Hematopoietic multipotent progenitor cell treated with erythropoietin and hydrocortisone succinate and interleukin-3 and kit ligand, for 6 days (in vitro differentiated cells): ENCODE data around the gene DNAJC19.
A peak's percentile ranks its signal among the peaks of the same experiment; 100 is the strongest.
"Not testable (repeated sequence)": the region's sequence is repeated elsewhere in the genome, so short reads cannot be mapped to it uniquely, and the experiment has no call there.

Source experiments
- DNase-seq: peaks from one replicate; pipeline ENCODE4 v3.0.0-alpha.2; 2015

The DNAJC19 gene

DNA sequence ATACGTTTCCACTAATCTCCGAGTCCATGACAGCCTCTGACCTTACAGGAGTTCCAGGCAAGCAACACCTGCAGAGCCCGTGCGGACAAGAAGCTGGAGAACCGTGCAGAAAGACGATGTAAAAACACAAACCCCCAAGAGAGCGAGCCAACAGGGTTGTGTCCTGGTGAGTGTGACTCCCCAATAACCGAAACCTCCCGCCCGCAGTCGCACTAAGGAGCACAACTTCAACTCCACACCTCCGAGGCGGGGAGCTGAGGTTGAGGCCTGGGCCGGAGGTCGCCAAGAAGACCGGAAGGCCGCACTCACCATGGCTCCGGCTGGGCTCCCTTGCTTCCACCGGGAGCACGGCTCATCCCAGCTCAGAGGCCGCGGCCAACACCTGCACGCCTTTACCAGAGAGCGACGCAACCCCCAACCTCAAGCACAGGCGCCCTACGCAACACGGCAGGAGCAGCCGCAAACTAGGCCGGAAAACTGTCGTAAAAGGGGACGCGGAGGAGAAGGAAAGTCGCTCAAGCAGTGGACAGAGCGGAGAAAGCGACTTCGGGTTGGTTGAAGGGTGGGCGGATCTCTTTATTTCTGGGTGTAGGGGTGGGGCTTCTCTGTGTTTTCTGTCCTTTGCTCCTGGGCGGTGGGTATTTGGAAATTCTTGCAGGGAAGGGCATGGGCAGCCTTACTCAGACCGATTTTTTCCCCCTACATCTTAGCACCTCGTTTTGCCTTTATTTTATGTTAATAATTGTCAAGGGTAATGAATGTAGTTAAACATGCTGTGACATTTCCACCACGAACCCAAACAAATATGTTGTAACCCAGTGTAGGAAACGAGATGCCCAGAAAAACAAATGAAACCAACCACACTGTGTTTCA, at the start of gene DNAJC19:
Gene DNAJC19 (minus strand): TSS at position 446 of the 873 bp plus-strand sequence. CDS start 134 bp downstream, at position 312.
- DNase-seq, result peak; percentile 98

DNA sequence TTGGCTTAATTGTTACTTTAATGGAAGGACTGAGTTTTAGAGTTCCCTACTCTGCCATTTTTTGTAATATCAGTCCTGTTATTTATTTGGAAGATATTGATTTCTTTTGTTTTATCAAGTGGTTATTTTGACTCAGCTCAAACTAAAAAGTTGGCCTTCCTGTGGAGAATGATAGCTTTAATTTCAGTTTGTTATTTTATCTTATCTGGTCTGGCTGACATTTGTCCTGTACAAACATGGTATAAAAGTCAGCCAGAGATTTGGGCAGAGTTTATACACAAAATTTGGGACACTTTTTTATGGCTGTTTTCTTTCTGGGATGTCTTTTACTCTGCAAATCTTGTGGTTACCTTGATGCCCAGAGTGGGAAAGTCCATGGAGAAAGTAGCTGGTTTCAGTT, 41.4 kb upstream of the DNAJC19 start:
- no peak for DNase-seq

DNA sequence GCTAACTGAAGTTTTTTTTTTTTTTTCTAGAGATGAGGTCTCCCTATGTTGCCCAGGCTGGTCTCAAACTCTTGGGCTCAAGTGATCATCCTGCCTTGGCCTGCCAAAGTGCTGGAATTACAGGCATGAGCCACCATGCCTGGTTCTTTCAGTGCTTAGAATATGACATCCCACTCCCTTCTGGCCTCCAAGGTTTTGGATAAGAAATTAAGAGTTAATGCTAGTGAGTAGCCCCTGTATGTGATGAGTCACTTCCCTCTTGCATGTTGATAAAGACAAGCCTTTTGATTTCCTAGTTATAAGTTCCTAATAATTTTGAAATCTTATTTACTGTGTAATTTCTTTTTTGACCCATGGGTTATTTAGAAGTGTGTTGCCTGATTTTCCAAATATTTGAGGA, 35.7 kb upstream of the DNAJC19 start:
- no peak for DNase-seq

DNA sequence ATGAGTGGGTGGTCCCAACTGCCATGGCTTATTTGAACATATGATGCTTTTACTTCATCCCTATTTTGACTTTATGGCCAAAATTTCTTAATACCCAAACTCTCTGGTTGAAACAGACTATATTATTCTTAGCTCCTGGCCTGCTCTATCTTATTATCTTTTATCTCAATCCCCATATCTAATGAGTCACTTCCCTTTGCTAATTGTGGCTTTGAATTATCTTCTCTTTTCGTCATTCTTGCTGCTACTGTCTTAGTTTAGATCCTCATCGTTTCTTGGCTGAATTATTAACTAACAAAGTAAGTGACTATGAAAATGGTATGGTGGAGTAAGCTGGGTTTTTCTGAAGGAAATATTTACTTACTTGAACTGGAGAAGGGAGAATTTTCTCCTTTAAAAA, 28.2 kb upstream of the DNAJC19 start:
- DNase-seq, result peak; percentile 52

DNA sequence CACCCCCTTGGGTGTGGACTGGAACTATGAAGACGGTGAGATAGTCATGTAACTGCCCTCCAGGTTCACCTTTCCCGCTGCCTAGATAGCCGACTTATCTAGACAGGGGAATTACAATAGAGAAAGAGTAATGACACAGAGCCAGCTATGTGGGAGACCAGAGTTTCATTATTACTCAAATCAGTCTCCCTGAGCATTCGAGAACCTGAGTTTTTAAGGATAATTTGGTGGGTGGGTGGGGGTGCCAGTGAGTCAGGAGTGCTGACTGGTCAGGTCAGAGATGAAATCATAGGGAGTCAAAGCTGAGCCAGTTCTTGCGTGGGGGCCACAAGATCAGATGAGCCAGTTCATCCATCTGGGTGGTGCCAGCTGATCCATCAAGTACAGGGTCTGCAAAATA, 19.7 kb upstream of the DNAJC19 start:
- no peak for DNase-seq

DNA sequence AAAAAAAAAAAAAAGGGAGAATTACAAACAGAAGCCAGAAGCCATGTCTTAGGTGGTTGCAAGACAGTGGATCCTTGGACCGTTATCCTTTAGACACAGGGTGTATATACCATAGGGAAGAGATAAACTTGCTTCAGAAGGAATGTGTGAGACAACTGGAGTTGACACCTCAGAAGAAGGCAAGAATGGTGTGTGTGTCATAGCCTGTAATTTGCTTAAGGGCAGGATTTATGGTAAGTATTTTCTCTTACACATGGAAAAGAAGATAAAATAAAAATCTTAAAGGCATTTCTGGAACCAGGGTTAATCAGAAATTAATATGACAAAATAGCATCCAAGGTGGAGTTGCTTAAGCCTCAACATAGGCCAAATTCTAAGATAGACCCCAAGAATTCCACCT, 19.3 kb upstream of the DNAJC19 start:
- no peak for DNase-seq

DNA sequence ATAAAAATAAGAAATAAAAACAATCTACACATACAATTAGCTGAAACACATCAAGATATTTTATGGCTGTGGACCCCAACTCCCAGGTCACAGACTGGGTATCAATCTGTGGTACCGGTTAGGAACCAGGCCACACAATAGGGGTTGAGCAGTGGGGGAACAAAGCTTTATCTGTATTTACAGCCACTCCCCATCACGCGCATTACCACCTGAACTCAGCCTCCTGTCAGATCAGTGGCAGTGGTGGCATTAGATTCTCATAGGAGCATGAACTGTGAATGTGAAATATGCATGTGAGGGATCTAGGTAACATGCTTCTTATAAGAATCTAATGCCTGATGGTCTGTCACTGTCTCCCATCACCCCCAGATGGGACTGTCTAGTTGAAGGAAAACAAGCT, 17.7 kb upstream of the DNAJC19 start:
- no peak for DNase-seq

DNA sequence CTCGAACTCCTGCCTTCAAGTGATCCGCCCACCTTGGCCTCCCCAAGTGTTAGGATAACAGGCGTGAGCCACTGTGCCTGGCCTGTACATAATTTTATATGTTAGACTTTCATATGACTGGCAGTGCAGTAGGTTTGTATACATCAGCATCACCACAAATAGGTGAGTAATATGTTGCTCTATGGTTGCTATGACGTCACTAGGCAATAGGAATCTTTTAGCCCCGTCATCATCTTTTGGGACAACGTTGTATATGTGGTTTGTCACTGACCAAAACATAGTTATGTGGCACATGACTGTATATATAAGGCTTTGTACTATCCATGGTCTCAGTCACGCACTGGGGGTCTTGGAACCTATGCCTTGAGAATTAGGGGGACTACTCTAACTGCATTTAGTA, 17.0 kb upstream of the DNAJC19 start:
- no peak for DNase-seq

DNA sequence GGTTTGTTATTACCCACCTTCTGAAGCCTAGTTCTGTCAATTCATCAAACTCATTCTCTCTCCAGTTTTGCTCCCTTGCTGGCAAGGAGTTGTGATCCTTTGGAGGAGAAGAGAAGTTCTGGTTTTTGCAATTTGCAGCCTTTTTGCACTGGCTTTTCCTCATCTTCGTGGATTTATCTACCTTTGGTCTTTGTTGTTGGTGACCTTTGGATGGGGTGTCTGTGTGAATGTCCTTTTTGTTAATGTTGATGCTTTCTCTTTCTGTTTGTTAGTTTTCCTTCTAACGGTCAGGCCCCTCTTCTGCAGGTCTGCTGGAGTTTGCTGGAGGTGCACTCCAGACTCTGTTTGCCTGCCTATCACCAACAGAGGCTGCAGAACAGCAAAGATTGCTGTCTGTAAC, 13.9 kb upstream of the DNAJC19 start:
- not testable (repeated sequence) for DNase-seq

DNA sequence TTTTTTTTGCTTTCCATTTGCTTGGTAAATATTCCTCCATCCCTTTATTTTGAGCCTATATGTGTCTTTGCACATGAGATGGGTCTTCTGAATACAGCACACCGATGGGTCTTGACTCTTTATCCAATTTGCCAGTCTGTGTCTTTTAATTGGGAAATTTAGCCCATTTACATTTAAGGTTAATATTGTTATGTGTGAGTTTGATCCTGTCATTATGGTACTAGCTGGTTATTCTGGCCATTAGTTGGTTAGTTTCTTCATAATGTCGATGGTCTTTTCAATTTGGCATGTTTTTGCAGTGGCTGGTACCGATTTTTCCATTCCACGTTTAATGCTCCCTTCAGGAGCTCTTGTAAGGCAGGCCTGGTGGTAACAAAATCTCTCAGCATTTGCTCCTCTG, 12.8 kb upstream of the DNAJC19 start:
- DNase-seq, result not testable (repeated sequence)

DNA sequence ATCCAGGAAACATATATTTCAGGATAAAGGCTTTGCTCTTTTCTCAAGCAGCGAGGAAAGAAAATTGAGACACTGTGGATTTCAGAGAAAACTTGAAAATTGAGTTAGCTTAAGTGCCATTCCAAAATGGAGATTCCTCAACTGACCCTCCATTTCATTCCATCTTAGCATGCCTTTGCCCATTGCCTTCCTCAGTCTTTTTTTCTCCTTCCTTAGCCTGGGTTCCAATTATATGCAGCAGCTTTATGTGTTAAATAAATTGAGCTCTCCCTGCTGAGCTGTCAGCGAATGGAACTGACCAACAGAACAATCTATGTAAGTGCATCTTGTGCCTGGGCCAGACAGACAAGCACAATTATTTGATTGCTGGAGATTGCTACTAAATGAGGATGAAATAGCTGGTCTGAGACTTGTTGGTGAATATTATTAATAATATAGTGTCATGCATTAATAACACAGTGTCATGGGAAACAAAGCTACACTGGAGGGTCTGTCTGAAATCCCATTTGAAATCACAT, 6.9 kb upstream of the DNAJC19 start:
- DNase-seq, result no peak

DNA sequence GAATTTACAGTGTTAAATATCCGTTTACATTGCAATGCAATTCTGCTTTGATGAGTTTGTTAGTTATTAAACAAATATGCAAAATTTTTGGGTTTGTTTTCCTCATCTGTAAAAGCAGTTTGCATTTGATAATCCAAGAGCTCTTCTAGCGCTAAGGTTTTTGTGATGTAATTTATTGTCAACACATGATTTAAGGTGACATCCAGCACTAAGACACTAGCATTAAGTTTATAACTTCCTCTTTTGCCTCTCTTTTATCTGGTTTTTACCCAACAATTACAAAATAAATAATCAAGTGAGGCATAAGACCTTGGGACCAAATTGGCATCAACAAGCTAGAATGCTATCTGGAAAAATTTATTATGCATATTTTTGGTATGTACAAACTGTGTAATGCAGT, 969 bp upstream of the DNAJC19 start:
- peak; percentile 34 for DNase-seq

DNA sequence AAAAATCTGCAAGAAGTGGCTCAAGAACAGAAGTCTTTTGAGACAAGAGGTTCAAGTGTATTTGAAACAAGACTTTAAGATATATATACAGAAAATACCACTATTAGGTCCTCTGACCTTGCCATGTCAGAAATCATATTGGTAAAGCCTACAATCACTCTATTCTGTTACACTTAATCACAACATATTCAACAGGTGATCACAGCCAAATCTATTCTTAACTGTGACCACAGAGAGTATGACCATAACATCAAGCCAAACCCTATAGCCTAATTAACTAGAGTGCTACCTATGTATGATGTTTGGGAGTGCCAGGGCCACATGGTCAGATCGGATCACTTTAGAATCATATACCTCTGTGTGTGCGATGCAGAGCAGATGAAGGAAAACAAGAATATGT, 2.2 kb downstream of the DNAJC19 start:
- no peak for DNase-seq

DNA sequence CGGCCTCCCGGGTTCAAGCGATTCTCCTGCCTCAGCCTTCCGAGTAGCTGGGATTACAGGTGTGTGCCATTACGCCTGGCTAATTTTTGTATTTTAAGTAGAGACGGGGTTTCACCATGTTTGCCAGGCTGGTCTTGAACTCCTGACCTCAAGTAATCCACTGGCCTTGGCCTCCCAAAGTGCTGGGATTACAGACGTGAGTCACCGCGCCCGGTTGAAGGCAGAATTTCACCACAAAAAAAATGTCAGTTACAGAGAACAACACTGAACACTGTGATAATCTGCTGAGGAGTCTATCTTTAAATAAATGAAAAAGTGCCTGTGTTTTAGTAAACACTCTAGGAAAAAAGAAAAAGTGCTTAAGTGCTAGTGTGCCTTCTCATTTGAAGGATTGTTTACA, 3.2 kb downstream of the DNAJC19 start:
- DNase-seq, result not testable (repeated sequence)

DNA sequence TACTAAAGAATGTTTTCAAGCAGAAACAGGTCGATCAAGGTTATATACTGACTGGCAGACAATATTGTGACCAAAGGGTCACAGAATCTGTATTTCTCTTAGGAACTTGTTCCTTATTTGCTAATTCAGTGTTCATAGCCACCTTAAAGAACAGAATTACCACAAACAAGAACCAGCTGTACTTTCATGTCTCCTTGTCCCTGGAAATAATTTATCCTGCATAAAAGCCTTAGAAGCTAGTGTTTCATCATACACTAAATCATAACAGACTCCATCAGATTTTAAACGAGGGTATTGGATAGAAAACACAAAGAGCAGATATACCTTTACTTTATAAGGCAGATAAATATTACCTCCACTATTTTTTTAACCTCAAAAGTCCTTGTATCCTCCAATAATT, 6.4 kb downstream of the DNAJC19 start:
- no peak for DNase-seq

DNA sequence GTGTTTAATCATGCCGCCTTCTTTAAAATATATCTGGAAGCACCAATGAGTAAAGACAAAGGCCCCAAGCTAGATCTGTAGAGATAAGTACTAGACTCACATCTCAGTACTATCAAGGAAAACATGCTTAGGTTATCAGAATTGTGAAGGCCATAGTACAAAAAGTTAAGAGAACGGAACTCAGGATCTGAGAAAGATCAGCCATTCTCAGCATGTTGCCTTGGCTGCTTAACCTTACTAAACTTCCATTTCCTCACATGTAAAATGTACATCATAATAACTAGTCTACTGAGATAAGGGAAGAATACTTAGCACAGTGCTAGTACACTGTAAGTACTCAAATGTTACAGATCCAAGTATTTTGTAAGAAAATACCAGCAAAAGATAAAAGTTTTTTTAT, 7.6 kb downstream of the DNAJC19 start:
- DNase-seq, result no peak

DNA sequence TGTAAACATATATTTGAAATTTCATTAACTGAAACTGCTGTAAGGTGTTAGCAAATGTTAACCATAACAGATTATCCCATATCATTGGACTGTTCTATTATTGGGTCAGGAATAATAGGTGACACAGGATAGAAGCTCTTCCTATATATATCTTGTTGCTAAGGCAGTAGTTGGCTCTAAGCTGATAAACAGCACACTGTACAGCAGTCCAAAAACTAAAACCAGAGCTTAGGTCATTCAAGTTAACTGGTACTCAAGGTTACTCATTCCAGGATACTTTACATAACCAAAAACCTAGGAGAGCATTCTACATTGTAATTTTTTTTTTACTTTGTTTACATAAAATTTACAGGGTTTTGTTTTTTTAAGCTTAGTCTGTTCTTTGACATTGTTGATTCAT, 8.9 kb downstream of the DNAJC19 start:
- no peak for DNase-seq

DNA sequence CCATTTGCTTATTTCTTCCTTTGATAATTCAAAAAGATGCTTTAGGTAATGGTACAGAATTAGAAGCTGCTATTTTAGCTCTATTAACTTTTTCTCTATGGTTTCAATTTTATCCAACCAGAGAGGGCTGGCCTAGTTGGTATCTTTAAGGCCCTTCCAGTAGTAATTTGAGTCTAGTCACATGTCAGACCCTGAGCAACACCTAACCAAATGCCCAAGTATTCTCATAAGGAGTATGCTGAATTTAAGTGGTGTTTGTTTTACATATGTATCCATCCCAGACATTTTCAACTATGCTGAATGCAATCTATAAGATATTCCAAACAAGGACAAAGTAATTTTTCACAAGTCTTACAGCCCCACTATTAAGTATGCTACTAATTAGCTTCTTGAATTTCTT, 9.6 kb downstream of the DNAJC19 start:
- DNase-seq, result no peak

DNA sequence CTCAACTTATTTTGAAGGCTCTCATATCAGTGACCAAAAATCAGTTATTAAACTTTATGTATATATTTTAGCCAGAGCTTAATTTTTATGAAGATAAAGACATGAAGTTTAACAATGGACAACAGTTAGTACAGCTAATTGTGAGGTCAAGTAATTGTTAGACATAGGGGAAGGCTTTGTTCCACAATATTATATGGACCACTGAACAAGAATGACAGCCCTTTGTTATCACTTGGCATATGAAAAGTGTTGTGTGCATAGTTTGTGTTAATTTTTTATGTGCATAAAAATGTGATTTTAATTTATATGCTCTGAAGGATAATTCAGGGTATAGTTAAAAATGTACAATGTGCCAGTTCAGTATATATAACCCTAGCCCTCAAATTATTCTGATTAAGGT, 12.0 kb downstream of the DNAJC19 start:
- DNase-seq, result no peak

DNA sequence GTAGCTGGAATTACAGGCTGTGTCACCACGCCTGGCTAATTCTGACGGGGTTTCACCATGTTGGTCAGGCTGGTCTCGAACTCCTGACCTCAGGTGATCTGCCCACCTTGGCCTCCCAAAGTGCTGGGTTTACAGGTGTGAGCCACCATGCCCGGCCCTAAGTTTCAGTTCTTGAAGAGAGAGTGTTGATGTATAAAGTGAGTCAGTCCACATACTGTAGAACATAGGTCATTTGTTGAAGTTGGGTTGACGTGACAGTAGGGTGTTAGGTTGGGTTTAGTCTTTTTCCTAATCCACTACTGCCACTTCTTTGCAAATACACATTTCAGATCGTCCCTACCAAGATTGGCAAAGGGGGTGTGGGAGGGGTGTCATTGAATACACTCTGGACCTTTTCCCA, 15.2 kb downstream of the DNAJC19 start:
- no peak for DNase-seq

DNA sequence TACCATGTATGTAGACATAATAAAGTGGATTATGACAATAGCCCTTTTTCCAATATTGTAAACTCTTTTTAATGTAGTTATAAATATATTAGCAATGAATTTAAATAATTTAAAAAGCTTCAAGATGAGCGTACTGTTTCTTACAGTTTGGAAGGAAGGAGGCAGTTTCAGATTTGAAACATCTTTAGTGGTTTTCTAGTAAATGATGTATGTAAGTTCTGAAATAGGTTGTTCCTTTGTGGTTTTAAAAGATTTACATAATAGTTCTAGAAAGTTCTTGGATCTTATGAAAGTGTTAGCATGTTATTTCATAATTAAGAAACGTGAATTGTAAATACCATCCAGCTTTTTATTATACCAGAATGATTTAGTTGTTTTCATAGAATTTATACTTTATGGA, 16.0 kb downstream of the DNAJC19 start:
- no peak for DNase-seq

DNA sequence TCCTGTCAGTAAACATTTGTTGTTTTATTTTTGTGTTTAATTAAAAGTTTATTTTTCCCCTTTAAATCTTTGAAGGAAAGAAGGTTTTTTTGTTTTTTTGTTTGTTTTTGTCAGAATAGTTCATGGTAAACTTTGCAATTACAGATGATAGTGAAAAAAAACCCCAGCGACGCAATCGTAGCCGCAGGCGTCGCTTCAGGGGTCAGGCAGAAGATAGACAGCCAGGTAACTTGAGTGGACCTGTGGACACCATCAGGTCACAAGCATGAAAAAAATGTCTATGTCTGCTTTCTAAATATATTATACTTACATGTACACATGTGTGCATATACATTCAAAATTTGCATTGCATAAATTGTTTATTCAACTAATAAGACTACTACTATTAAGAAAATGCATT, 18.6 kb downstream of the DNAJC19 start:
- no peak for DNase-seq

DNA sequence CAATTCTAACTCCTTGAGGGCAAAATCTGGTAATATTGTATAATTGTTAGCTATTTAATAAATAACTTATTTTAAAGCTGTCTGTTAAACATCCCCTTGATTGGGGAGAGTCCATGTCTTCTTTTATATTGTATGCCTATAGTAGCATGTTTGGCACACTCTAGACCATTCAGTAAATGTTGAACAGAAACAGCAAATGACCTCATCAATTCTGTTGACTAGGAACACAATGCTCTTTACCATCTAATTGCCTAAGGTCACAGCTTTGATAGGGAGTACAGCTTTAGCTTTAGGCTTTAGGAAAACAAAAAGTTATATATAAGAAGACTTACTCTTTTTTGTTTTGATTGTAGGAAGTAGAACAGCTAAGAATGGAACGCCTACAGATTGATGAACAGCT, 27.0 kb downstream of the DNAJC19 start:
- DNase-seq, result no peak

DNA sequence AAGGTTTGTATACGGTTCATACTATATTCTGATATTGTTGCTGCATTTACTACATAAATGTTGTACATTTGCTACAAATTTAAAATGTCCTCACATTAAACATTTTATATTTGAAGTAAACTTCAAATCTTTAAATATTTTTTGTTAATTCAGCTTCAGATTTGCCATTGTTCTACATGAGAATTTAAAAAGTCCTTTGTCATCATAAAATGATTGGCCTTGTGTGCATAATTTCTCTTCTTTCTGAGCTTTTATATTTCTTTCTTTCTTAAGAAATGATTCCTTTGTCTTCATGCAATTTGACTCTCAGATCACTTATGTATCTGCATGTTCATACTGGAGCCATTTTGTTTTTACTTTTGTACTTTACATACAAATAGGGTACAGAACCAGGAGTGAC, 28.0 kb downstream of the DNAJC19 start:
- no peak for DNase-seq

DNA sequence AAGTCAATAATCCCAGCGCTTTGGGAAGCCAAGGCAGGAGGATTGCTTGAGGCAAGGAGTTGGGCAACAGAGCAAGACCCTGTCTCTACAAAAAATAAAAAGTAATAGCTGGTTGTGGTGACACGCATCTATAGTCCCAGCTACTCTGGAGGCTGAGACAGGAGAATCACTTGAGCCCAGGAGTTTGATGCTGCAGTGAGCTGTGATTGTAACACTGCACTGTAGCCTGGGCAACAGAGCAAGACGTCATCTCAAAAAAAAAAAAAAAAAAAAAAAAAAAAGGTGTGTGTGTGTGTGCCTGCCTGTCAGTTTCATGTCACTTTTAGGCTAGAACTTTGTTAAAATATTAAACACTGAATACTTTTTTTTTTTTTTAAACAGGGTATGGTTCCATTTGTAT, 28.4 kb downstream of the DNAJC19 start:
- DNase-seq, result no peak
